GM18505 (cell line): ENCODE results near the gene DSCAM.

ENCODE experiments used
- ATAC-seq: cut with Tn5 transposase; IDR thresholded peaks from one replicate; pipeline ENCODE4 v1.9.1; 2021; ENCODE audit not compliant: unreplicated experiment
- POLR2A ChIP-seq: IDR thresholded peaks from 4 replicates; pipeline ENCODE4 v1.6.1; 2011; ENCODE audit warnings: borderline replicate concordance; ENCODE audit not compliant: insufficient read depth, insufficient read length; ENCODE audit errors: extremely low read depth

DSCAM gene

DNA sequence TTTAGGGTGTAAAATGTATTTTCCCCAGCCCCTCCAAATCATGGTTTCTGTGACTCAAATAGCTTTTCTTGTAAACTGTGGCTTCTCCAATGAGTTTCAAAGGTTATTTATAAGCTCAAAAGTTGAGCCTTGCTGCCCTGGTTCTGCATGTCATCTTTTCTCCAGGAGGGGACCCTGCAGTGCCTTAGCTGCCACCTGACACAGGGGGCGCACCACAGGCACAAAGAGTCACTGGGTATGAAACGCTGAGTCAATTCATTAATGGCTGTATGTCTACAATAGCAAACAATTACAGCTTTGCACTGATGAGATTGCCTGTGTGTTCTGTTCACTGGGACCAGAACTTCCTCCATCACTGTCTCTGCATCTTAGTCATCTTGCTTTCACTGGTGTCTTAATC lies 878.9 kb downstream of the DSCAM start:
- no peak for TF ChIP-seq POLR2A
- no peak for ATAC-seq

DNA sequence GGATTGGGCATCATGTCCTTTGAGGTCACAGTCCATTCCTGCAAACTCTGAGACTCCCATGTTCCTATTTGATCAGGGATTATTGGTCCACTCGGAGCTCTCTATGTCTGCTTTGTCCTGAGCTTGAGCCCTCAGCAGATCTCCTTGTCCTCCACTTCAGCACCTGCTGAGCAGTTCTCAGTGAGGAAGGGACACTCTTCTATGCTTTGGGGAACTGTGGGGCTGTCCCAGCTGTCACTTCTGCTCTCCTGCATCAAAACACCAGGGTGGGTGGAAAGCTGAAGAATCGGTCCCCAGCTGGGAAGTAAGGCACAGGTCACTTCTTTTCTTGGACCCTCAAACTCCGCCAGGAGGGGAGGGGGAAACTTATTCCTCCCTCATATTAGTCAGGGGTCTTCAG lies 880.2 kb downstream of the DSCAM start:
- no peak for TF ChIP-seq POLR2A

DNA sequence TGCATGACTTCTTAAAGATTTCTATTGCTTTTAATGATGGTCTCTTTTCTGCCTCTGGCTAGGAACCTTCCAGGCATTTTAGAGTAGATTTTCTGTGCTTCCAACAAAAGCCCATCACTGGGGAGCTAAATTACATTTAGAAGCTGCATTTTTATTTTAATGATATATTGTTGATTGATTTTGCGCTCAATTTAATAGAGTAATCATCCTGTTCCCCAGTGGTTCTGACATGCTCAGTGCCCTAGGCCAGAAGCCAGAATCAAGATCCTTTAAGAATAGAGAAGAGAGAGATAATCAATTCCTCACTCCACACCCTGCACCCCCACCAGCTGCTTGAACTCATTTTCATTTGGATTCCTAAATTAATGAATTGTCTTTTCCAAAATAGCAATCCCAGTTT lies 881.9 kb downstream of the DSCAM start:
- no peak for TF ChIP-seq POLR2A
- ATAC-seq: no peak

More for the DNA sequence above, 880.2 kb downstream of the DSCAM start:
- ATAC-seq: no peak

DNA sequence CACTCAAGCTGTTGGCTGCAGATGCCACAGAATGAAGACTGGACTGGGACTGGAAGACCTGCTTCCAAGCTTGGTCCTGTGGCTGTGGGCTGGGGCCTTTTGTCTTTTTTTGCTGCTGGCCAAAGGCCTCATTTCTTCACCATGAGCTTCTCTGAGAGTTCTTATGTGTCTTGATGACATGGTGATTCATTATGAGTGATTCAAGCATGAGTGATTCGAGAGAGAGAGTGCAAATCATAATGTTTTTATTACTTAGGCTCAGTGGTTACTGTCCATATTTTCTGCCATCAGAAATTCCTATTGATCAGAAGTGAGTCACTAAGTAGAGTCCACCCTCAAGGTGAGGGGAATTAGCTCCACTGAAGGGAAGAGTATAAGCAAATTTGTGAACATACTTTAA lies 885.7 kb downstream of the DSCAM start:
- no peak for ATAC-seq
- TF ChIP-seq POLR2A: no peak
